SK-N-SH treated with all-trans-retinoic acid at 6 μM for 48 hours (cell line): Measurements from ENCODE around the gene RAB5B.
A peak's percentile ranks its signal among the peaks of the same experiment; 100 is the strongest.
"Not testable (repeated sequence)": the region's sequence is repeated elsewhere in the genome, so short reads cannot be mapped to it uniquely, and the experiment has no call there.

Experiments
- ATAC-seq: fragments of 200-7000 bp; cut with Tn5 transposase; 3 replicates; pipeline ENCODE4 v1.9.1; 2020; ENCODE audit warnings: mild to moderate bottlenecking, moderate library complexity
- BACH2 ChIP-seq: fragments of 250-450 bp; sonication (Bioruptor Pico); IDR thresholded peaks from 2 replicates; pipeline ENCODE4 v1.9.0; 2021; ENCODE audit warnings: mild to moderate bottlenecking, borderline replicate concordance
- CREB5 ChIP-seq: fragments of 250-450 bp; sonication (Bioruptor Pico); IDR thresholded peaks from 2 replicates; pipeline ENCODE4 v1.5.1; 2020; ENCODE audit warnings: low read depth, mild to moderate bottlenecking, moderate library complexity
- CSDC2 ChIP-seq: fragments of 250-450 bp; sonication (Bioruptor Pico); IDR thresholded peaks from 2 replicates; pipeline ENCODE4 v1.5.0; 2020; ENCODE audit warnings: mild to moderate bottlenecking, moderate library complexity
- CSRNP3 ChIP-seq: fragments of 250-450 bp; sonication (Bioruptor Pico); IDR thresholded peaks from 2 replicates; pipeline ENCODE4 v1.5.1; 2021; ENCODE audit warnings: mild to moderate bottlenecking, moderate library complexity
- ESRRG ChIP-seq: fragments of 250-450 bp; sonication (Bioruptor Pico); IDR thresholded peaks from 2 replicates; pipeline ENCODE4 v1.6.1; 2021; ENCODE audit warnings: mild to moderate bottlenecking
- GLIS3 ChIP-seq: fragments of 250-450 bp; sonication (Bioruptor Pico); IDR thresholded peaks from 2 replicates; pipeline ENCODE4 v1.5.0; 2020; ENCODE audit warnings: mild to moderate bottlenecking, moderate library complexity
- ISL1 ChIP-seq: fragments of 250-450 bp; sonication (Bioruptor Pico); IDR thresholded peaks from 2 replicates; pipeline ENCODE4 v2.1.2; 2022; ENCODE audit warnings: mild to moderate bottlenecking, moderate library complexity
- OSR1 ChIP-seq: fragments of 250-450 bp; sonication (Bioruptor Pico); IDR thresholded peaks from 2 replicates; pipeline ENCODE4 v1.8.0; 2022; ENCODE audit warnings: moderate library complexity, mild to moderate bottlenecking, inconsistent platforms
- PATZ1 ChIP-seq: fragments of 250-450 bp; sonication (Bioruptor Pico); IDR thresholded peaks from 2 replicates; pipeline ENCODE4 v1.8.0; 2020; ENCODE audit warnings: mild to moderate bottlenecking, moderate library complexity, borderline replicate concordance
- PPARA ChIP-seq: fragments of 250-450 bp; sonication (Bioruptor Pico); IDR thresholded peaks from 2 replicates; pipeline ENCODE4 v1.5.0; 2020; ENCODE audit warnings: mild to moderate bottlenecking, borderline replicate concordance
- RARB ChIP-seq: fragments of 250-450 bp; sonication (Bioruptor Pico); IDR thresholded peaks from 2 replicates; pipeline ENCODE4 v1.8.0; 2021; ENCODE audit warnings: mild to moderate bottlenecking, moderate library complexity
- TOX ChIP-seq: fragments of 250-450 bp; sonication (Bioruptor Pico); IDR thresholded peaks from 2 replicates; pipeline ENCODE4 v1.8.0; 2021; ENCODE audit warnings: mild to moderate bottlenecking, moderate library complexity, borderline replicate concordance
- ZC3H10 ChIP-seq: fragments of 250-450 bp; sonication (Bioruptor Pico); IDR thresholded peaks from 2 replicates; pipeline ENCODE4 v1.5.1; 2021; ENCODE audit warnings: mild to moderate bottlenecking, moderate library complexity
- ZFP3 ChIP-seq: fragments of 250-450 bp; sonication (Bioruptor Pico); IDR thresholded peaks from 2 replicates; pipeline ENCODE4 v1.5.0; 2020; ENCODE audit warnings: mild to moderate bottlenecking, moderate library complexity
- ZFP30 ChIP-seq: fragments of 450-650 bp; formaldehyde crosslinking; IDR thresholded peaks from 2 replicates; pipeline ENCODE4 v1.5.0; 2022; ENCODE audit warnings: mild to moderate bottlenecking, moderate library complexity
- ZNF565 ChIP-seq: fragments of 450-650 bp; formaldehyde crosslinking; conservative IDR thresholded peaks from 2 replicates; pipeline ENCODE4 v1.5.0; 2020; ENCODE audit warnings: low read depth, mild to moderate bottlenecking, moderate library complexity
- ZNF70 ChIP-seq: fragments of 450-650 bp; formaldehyde crosslinking; IDR thresholded peaks from 2 replicates; pipeline ENCODE4 v1.5.0; 2020; ENCODE audit warnings: mild to moderate bottlenecking, moderate library complexity
- ZNF8 ChIP-seq: fragments of 450-650 bp; formaldehyde crosslinking; IDR thresholded peaks from 2 replicates; pipeline ENCODE4 v1.5.0; 2020; ENCODE audit warnings: mild to moderate bottlenecking, moderate library complexity
- TF ChIP-seq, protein P1 (sequence below): fragments of 250-450 bp; sonication (Bioruptor Pico); IDR thresholded peaks from 2 replicates; pipeline ENCODE4 v1.8.0; 2021; ENCODE audit warnings: low read depth, mild to moderate bottlenecking, moderate library complexity, borderline replicate concordance
- TF ChIP-seq, protein P2 (sequence below): fragments of 250-450 bp; sonication (Bioruptor Pico); IDR thresholded peaks from 2 replicates; pipeline ENCODE4 v1.5.0; 2020; ENCODE audit warnings: mild to moderate bottlenecking, moderate library complexity

Gene RAB5B

GRCh38 chr12:56001487-56002100 is 27.7 kb downstream of the RAB5B start:
- TF ChIP-seq ESRRG (no peak), GLIS3 (CRISPR knock-in tag) (no peak), ZFP3 (no peak), OSR1 (no peak), ZNF70 (no peak), CSDC2 (no peak), CSRNP3 (CRISPR knock-in tag) (no peak)
- TF ChIP-seq, all 23 proteins: peak for 0
- ATAC-seq = no peak

- ATAC-seq = not testable (repeated sequence)
Measured at GRCh38 chr12:56003376-56003775, 29.5 kb downstream of the RAB5B start.

DNA sequence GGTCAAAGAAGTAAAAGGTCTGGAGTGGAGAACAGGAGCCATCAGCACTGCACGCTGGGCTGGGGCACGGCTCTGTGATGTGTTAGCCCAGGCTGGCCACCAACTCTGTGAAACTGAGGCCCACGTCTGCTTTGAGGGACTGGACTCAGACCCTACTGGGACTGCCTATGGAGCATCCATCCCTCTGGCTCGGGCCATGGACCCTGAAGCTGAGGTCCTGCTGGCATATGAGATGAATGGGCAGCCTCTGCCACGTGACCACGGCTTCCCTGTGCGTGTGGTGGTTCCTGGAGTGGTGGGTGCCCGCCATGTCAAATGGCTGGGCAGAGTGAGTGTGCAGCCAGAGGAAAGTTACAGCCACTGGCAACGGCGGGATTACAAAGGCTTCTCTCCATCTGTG is 30.3 kb downstream of the RAB5B start:
- ATAC-seq = no peak
- TF ChIP-seq ZNF8 (CRISPR knock-in tag) = no peak
- no peak for TF ChIP-seq ZFP30 (CRISPR knock-in tag)
- TF ChIP-seq, protein P1, sequence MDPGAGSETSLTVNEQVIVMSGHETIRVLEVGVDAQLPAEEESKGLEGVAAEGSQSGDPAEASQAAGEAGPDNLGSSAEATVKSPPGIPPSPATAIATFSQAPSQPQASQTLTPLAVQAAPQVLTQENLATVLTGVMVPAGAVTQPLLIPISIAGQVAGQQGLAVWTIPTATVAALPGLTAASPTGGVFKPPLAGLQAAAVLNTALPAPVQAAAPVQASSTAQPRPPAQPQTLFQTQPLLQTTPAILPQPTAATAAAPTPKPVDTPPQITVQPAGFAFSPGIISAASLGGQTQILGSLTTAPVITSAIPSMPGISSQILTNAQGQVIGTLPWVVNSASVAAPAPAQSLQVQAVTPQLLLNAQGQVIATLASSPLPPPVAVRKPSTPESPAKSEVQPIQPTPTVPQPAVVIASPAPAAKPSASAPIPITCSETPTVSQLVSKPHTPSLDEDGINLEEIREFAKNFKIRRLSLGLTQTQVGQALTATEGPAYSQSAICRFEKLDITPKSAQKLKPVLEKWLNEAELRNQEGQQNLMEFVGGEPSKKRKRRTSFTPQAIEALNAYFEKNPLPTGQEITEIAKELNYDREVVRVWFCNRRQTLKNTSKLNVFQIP (CRISPR knock-in tag) = no peak
- no peak for TF ChIP-seq ZC3H10 (CRISPR knock-in tag)
- TF ChIP-seq CSRNP3 (CRISPR knock-in tag) = no peak
- no peak for TF ChIP-seq PPARA
- no peak for TF ChIP-seq OSR1
- TF ChIP-seq ISL1 (CRISPR knock-in tag) = no peak
- no peak for TF ChIP-seq CSDC2
- TF ChIP-seq TOX = no peak

- ATAC-seq = peak; percentile 76
- TF ChIP-seq ZNF70 (no peak), OSR1 (no peak), GLIS3 (CRISPR knock-in tag) (0 out of 2 replicates have a peak, but pooled peaks have one; percentile 72)
Measured at GRCh38 chr12:56007564-56008559, 34.0 kb downstream of the RAB5B start.

DNA sequence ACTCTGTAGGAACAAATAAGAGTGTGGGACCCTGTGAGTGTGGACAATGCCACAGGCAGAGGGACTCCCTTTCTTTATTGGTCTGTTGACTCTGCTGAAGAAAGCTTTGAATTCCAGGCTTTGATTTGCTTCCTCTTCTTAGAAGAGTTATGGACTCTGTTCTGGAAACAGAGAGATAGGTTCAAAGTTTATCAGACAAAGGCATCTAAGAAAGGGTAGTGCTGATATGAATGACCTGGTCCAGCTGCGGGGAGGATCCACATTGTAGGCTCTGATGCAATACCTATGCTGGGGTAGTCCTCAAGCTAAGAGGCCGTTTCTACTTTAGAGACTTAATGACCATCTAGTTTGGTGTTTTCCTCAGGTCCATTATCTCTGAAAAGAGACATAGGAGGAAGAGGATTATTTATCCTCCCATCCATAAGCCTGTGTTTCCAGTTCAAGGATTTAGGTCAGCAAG is 36.3 kb downstream of the RAB5B start:
- no peak for ATAC-seq
- TF ChIP-seq CSRNP3 (CRISPR knock-in tag) (no peak), ZFP30 (CRISPR knock-in tag) (no peak), CREB5 (no peak), ESRRG (no peak), PATZ1 (no peak), ISL1 (CRISPR knock-in tag) (no peak), ZNF70 (no peak), ZC3H10 (CRISPR knock-in tag) (no peak), BACH2 (CRISPR knock-in tag) (no peak), ZNF565 (CRISPR knock-in tag) (no peak), ZFP3 (no peak), PPARA (no peak), RARB (no peak), GLIS3 (CRISPR knock-in tag) (no peak), CSDC2 (no peak)
- TF ChIP-seq, protein P2, sequence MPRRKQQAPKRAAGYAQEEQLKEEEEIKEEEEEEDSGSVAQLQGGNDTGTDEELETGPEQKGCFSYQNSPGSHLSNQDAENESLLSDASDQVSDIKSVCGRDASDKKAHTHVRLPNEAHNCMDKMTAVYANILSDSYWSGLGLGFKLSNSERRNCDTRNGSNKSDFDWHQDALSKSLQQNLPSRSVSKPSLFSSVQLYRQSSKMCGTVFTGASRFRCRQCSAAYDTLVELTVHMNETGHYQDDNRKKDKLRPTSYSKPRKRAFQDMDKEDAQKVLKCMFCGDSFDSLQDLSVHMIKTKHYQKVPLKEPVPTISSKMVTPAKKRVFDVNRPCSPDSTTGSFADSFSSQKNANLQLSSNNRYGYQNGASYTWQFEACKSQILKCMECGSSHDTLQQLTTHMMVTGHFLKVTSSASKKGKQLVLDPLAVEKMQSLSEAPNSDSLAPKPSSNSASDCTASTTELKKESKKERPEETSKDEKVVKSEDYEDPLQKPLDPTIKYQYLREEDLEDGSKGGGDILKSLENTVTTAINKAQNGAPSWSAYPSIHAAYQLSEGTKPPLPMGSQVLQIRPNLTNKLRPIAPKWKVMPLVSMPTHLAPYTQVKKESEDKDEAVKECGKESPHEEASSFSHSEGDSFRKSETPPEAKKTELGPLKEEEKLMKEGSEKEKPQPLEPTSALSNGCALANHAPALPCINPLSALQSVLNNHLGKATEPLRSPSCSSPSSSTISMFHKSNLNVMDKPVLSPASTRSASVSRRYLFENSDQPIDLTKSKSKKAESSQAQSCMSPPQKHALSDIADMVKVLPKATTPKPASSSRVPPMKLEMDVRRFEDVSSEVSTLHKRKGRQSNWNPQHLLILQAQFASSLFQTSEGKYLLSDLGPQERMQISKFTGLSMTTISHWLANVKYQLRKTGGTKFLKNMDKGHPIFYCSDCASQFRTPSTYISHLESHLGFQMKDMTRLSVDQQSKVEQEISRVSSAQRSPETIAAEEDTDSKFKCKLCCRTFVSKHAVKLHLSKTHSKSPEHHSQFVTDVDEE (CRISPR knock-in tag) = no peak
